Endothelial cell of umbilical vein (primary cell): Measurements from ENCODE around the gene CCDC30. TPM values are rescaled to one million over a fixed set of nuclear protein-coding genes. Genes with fewer than 3 reads are reported as not detected.

Source experiments
- BruUV-seq: library from RNA; stranded (reverse); fragments of 400-500 nt; replicated peaks from 2 replicates; lab custom pipeline; 2021; lab: Mats Ljungman, UMichigan
- CTCF ChIA-PET: fragments of 300-600, 350-600 bp; sonication (Branson Sonifier 250); formaldehyde crosslinking; loops from one replicate; lab custom pipeline; 2021; ENCODE audit warnings: antibody characterized with exemption, inconsistent platforms; lab: Charles Lee
- POLR2A ChIA-PET: fragments of 300-600, 350-600 bp; sonication (Branson Sonifier 250); formaldehyde crosslinking; loops from one replicate; lab custom pipeline; 2021; ENCODE audit warnings: antibody characterized with exemption, inconsistent platforms; lab: Charles Lee
- DNase-seq: peaks from one replicate; pipeline ENCODE4 v3.0.0-alpha.2; 2011; ENCODE audit warnings: low read depth, low spot score
- FAIRE-seq: peaks from 2 replicates; lab custom pipeline; 2011; peaks lifted over from hg19 to GRCh38; lab: Jason Lieb, UNC
- H2AFZ ChIP-seq: 2 replicates; pipeline ENCODE4 v1.6.0; 2012; ENCODE audit warnings: low read depth, low read length, control low read depth, inconsistent platforms
- H3K27ac ChIP-seq: 2 replicates; pipeline ENCODE4 v1.5.1; 2011; ENCODE audit warnings: low read depth, mild to moderate bottlenecking, control low read depth, low read length, moderate library complexity; ENCODE audit not compliant: insufficient read depth
- H3K27me3 ChIP-seq, 2 experiments: 2 replicates each; pipeline versions ENCODE4 v1.6.0 to v1.6.1; 2011; ENCODE audit warnings: low read length in 2 of 2, mixed read lengths in 1 of 2; ENCODE audit not compliant: control insufficient read depth in 2 of 2, insufficient read depth in 2 of 2
- H3K36me3 ChIP-seq, 2 experiments: 2 replicates in 1 of 2; 3 replicates in 1 of 2; pipeline ENCODE4 v1.5.1; 2011; ENCODE audit warnings: low read length in 2 of 2, mild to moderate bottlenecking in 1 of 2, moderate library complexity in 1 of 2; ENCODE audit not compliant: control insufficient read depth in 2 of 2, insufficient read depth in 2 of 2; ENCODE audit errors: extremely low read depth in 1 of 2
- H3K4me1 ChIP-seq: 3 replicates; pipeline ENCODE4 v1.5.1; 2011; ENCODE audit warnings: mild to moderate bottlenecking, low read length; ENCODE audit not compliant: control insufficient read depth, insufficient read depth; ENCODE audit errors: extremely low read depth
- H3K4me2 ChIP-seq: 2 replicates; pipeline ENCODE4 v1.6.1; 2011; ENCODE audit warnings: low read length, control low read depth, mixed read lengths; ENCODE audit not compliant: insufficient read depth
- H3K4me3 ChIP-seq, 3 experiments: fragments of 200-600 bp in 1 of 3; sonication (generic), shearing (Covaris generic) in 1 of 3; replicated peaks in 1 of 3; 2 replicates each; pipeline ENCODE4 v1.5.1; 2011 to 2016; ENCODE audit warnings: control low read depth in 3 of 3, low read length in 3 of 3, mild to moderate bottlenecking in 2 of 3, inconsistent platforms in 1 of 3, low read depth in 1 of 3, moderate library complexity in 1 of 3; ENCODE audit not compliant: insufficient read depth in 1 of 3
- H3K79me2 ChIP-seq: 2 replicates; pipeline ENCODE4 v1.6.0; 2012; ENCODE audit warnings: low read length, inconsistent platforms; ENCODE audit not compliant: control insufficient read depth, insufficient read depth
- H3K9ac ChIP-seq: replicated peaks from 2 replicates; pipeline ENCODE3; 2011; ENCODE audit warnings: low read length, control low read depth; ENCODE audit not compliant: insufficient read depth; ENCODE audit errors: extremely low read depth
- H3K9me1 ChIP-seq: replicated peaks from 3 replicates; pipeline ENCODE4 v1.6.0; 2011; ENCODE audit warnings: mild to moderate bottlenecking, low read length; ENCODE audit not compliant: control insufficient read depth, insufficient read depth; ENCODE audit errors: extremely low read depth
- H3K9me3 ChIP-seq: replicated peaks from 2 replicates; pipeline ENCODE4 v1.5.1; 2012; ENCODE audit warnings: low read length, inconsistent platforms; ENCODE audit not compliant: control insufficient read depth, insufficient read depth
- H4K20me1 ChIP-seq: replicated peaks from 2 replicates; pipeline ENCODE3; 2011; ENCODE audit warnings: mild to moderate bottlenecking, low read length; ENCODE audit not compliant: control insufficient read depth, insufficient read depth; ENCODE audit errors: extremely low read depth
- CTCF ChIP-seq, 2 donors: IDR thresholded peaks; 1 replicate in 1 of 2; 2 replicates in 1 of 2; pipeline ENCODE4 v1.5.1; 2011; ENCODE audit warnings: low read length in 2 of 2, mild to moderate bottlenecking in 2 of 2, moderate library complexity in 2 of 2, control low read depth in 1 of 2, inconsistent platforms in 1 of 2, low read depth in 1 of 2; ENCODE audit not compliant: insufficient read depth in 1 of 2; ENCODE audit errors: extremely low read depth in 1 of 2
- EZH2 ChIP-seq: IDR thresholded peaks from 2 replicates; pipeline ENCODE4 v1.6.1; 2012; ENCODE audit warnings: borderline replicate concordance, low read depth, mild to moderate bottlenecking, moderate library complexity, low read length, inconsistent platforms; ENCODE audit not compliant: severe bottlenecking
- FOS ChIP-seq: IDR thresholded peaks from 2 replicates; pipeline ENCODE4 v1.6.1; 2011; ENCODE audit warnings: mild to moderate bottlenecking, low read length, moderate library complexity, borderline replicate concordance; ENCODE audit not compliant: insufficient read depth
- GATA2 ChIP-seq: IDR thresholded peaks from 2 replicates; pipeline ENCODE4 v1.7.0; 2011; ENCODE audit warnings: low read depth, mild to moderate bottlenecking, moderate library complexity, mixed read lengths, low read length; ENCODE audit not compliant: insufficient read length, insufficient read depth
- JUN ChIP-seq: IDR thresholded peaks from 2 replicates; pipeline ENCODE4 v1.6.1; 2011; ENCODE audit warnings: borderline replicate concordance, low read depth; ENCODE audit not compliant: insufficient read length, insufficient read depth
- MYC ChIP-seq: IDR thresholded peaks from one replicate; pipeline ENCODE4 v1.6.1; 2011; ENCODE audit warnings: mild to moderate bottlenecking, low read depth, low read length
- POLR2A ChIP-seq: IDR thresholded peaks from 2 replicates; pipeline ENCODE4 v1.6.1; 2012; ENCODE audit warnings: low read depth, mild to moderate bottlenecking, control low read depth, low read length
- POLR2AphosphoS5 ChIP-seq: IDR thresholded peaks from 2 replicates; pipeline ENCODE4 v1.6.1; 2012; ENCODE audit warnings: low read depth, mild to moderate bottlenecking, control low read depth, low read length, moderate library complexity; ENCODE audit not compliant: insufficient read depth
- dilution Hi-C: fragments of 300-500 bp; cut with MboI; formaldehyde crosslinking; loops from one replicate; pipeline ENCODE4 v1.15.0; 2019; ENCODE audit warnings: low sequenced_read_pairs; ENCODE audit not compliant: extremely low pct_ligation_motif_present
- intact Hi-C: fragments of 100-400 bp; cut with micrococcal nuclease; formaldehyde crosslinking; loops from one replicate; pipeline ENCODE4 v1.10.0; 2022
- polyA plus RNA-seq, 4 experiments: library from polyadenylated mRNA; depleted of rRNA in 3 of 4; stranded (reverse) in 3 of 4; unstranded in 1 of 4; fragments of >200 nt; gene quantifications; 2 replicates each; pipeline versions ENCODE4 v1.2.1 to v1.2.3, GENCODE V29; 2011 to 2012; ENCODE audit warnings: missing spikeins in 1 of 4
- total RNA-seq: library from RNA; stranded (reverse); gene quantifications from 2 replicates; pipeline ENCODE4 v1.2.3, GENCODE V29; 2021
- TF ChIP-seq, protein P1 (sequence below): IDR thresholded peaks from 2 replicates; pipeline ENCODE4 v1.6.1; 2011; ENCODE audit not compliant: insufficient read depth, insufficient read length

Gene CCDC30
- total and polyA plus RNA-seq, 2 donors (not counting 3 experiments of a cell fraction or from before 2014, with no cell fraction given) = 0.19 to 2.9 TPM

GRCh38 chr1:42463921-42464320, 835 bp downstream of the CCDC30 start:
- H3K27me3 ChIP-seq = peaks cover 6 to 8% of the 10 kb centered on the region in 2 experiments
- H3K4me1 ChIP-seq = peaks cover 7% of the 10 kb centered on the region
- H3K9ac ChIP-seq = no peak overlapping the region
- ChIA-PET POLR2A (no interaction called here), CTCF (no interaction called here)
- DNase-seq (no peak), FAIRE-seq (no peak)
- no peaks in the 10 kb centered on the region for H4K20me1 ChIP-seq
- no peaks in the 10 kb centered on the region for H3K9me3 ChIP-seq
- no peaks in the 10 kb centered on the region for H3K9me1 ChIP-seq
- H2AFZ ChIP-seq = peak overlapping the region; percentile 92
- intact Hi-C loops = loop anchor here (1.0 to 2.0 kb wide), 5 partner anchors 59 to 291 kb away; partner anchors contain the start of genes FOXJ3, PPIH and RIMKLA
- H3K36me3 ChIP-seq = no peaks in the 10 kb centered on the region
- H3K27ac ChIP-seq = no peak overlapping the region
- no TSS peak for BruUV-seq
- H3K4me3 ChIP-seq = peak overlapping the region in 1 of 3 experiments; percentile 79
- dilution Hi-C loops = no loop called here
- H3K4me2 ChIP-seq = peak overlapping the region; percentile 90
- no peak for TF ChIP-seq GATA2
- no peak for TF ChIP-seq FOS
- TF ChIP-seq POLR2A = no peak
- TF ChIP-seq MYC = no peak
- TF ChIP-seq, protein P1, sequence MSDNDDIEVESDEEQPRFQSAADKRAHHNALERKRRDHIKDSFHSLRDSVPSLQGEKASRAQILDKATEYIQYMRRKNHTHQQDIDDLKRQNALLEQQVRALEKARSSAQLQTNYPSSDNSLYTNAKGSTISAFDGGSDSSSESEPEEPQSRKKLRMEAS = no peak
- no peak for TF ChIP-seq POLR2AphosphoS5
- TF ChIP-seq CTCF (IDR thresholded peaks at IDR 0.05; ENCODE audit: extremely low read depth in 1 of 2, insufficient read depth in 1 of 2, low read depth in 1 of 2, low read length in 2 of 2) = no peak
- TF ChIP-seq JUN = no peak
- TF ChIP-seq EZH2 = no peak
- no peaks in the 10 kb centered on the region for H3K79me2 ChIP-seq
